Mucosa of descending colon (tissue), 3 donors: Measurements from ENCODE around the gene ARHGAP26. TPM values are rescaled to one million over a fixed set of nuclear protein-coding genes. Genes with fewer than 3 reads are reported as not detected.

Experiments
- ATAC-seq: fragments of 200-7000 bp; cut with Tn5 transposase; one replicate; pipeline ENCODE4 v1.9.1; 2020; ENCODE audit warnings: mild to moderate bottlenecking, moderate library complexity
- DNase-seq, 3 donors: peaks; one replicate each; pipeline ENCODE4 v3.0.0-alpha.2; 2020
- H3K36me3 ChIP-seq: fragments of 200-600 bp; one replicate; pipeline ENCODE4 v1.8.0; 2021; ENCODE audit warnings: low read depth, mild to moderate bottlenecking
- H3K4me1 ChIP-seq: fragments of 200-600 bp; one replicate; pipeline ENCODE4 v1.8.0; 2021; ENCODE audit warnings: low read depth, mild to moderate bottlenecking
- H3K4me3 ChIP-seq: fragments of 200-600 bp; one replicate; pipeline ENCODE4 v1.8.0; 2021; ENCODE audit warnings: mild to moderate bottlenecking
- H3K9me3 ChIP-seq: fragments of 200-600 bp; one replicate; pipeline ENCODE4 v1.8.0; 2021; ENCODE audit warnings: mild to moderate bottlenecking
- CTCF ChIP-seq: fragments of 200-600 bp; IDR thresholded peaks from one replicate; pipeline ENCODE4 v1.8.0; 2022; ENCODE audit warnings: antibody characterized with exemption, mild to moderate bottlenecking
- intact Hi-C, 2 donors: fragments of 100-400 bp; cut with DNase I in 1 of 2; cut with micrococcal nuclease in 1 of 2; formaldehyde crosslinking; loops; one replicate each; pipeline versions ENCODE4 v1.11.0 to v1.11.1; 2022; cut with DNase I, micrococcal nuclease
- total RNA-seq, 3 donors: library from RNA; stranded (reverse); fragmentation: NEBNext Ultra II Directional in 2 of 3; extraction: Animal tissue kit (Norgen Biotek cat#: 25700) in 2 of 3; gene quantifications; one replicate each; pipeline versions ENCODE4 v1.2.1 to v1.2.4, GENCODE V29; 2021 to 2023
- donor health status: DM: no; HTN: no; CAD: no; lungs with moderate emphysema.
- donor health status: DM: no; HTN: no; CAD: no.
- donor health status: DM: no; HTN: yes; CAD: no.

ARHGAP26 gene
- total RNA-seq, 3 donors from 2014 or later = 52.9 to 96.0 (median 67.8) TPM

GRCh38 chr5:143008809-143009521, 238.8 kb downstream of the ARHGAP26 start:
- ATAC-seq = peak; percentile 83
- intact Hi-C loops = no loop called here
- peak in 1 of 3 donors; percentile 52 for DNase-seq

GRCh38 chr5:143010351-143010750, 240.2 kb downstream of the ARHGAP26 start:
- Histone ChIP-seq H3K36me3 (no peaks in the 10 kb centered on the region), H3K4me3 (no peak overlapping the region), H3K9me3 (no peaks in the 10 kb centered on the region), H3K4me1 (no peaks in the 10 kb centered on the region)
- DNase-seq (no peak), ATAC-seq (peak; percentile 13)
- no peak for TF ChIP-seq CTCF
- intact Hi-C loops = loop anchor here in 1 of 2 donors (10.0 kb wide), 1 partner anchor 674 kb away; no protein-coding TSS in a partner anchor

More at GRCh38 chr5:143008809-143009521, 238.8 kb downstream of the ARHGAP26 start:
- no peak for TF ChIP-seq CTCF
- no peaks in the 10 kb centered on the region for H3K9me3 ChIP-seq
- no peak overlapping the region for H3K4me3 ChIP-seq
- H3K36me3 ChIP-seq = no peaks in the 10 kb centered on the region
- H3K4me1 ChIP-seq = no peaks in the 10 kb centered on the region

- no peak for DNase-seq
- no peak for TF ChIP-seq CTCF
- no peaks in the 10 kb centered on the region for H3K9me3 ChIP-seq
- no peaks in the 10 kb centered on the region for H3K4me1 ChIP-seq
- no peak overlapping the region for H3K4me3 ChIP-seq
- H3K36me3 ChIP-seq = no peaks in the 10 kb centered on the region
- intact Hi-C loops = loop anchor here in 1 of 2 donors (10.0 kb wide), 1 partner anchor 673 kb away; no protein-coding TSS in a partner anchor
- ATAC-seq = no peak
These were observed 241.4 kb downstream of the ARHGAP26 start for GRCh38 chr5:143011585-143011984.

GRCh38 chr5:143013176-143013891, 243.2 kb downstream of the ARHGAP26 start:
- no peaks in the 10 kb centered on the region for H3K4me1 ChIP-seq
- DNase-seq = no peak
- no peaks in the 10 kb centered on the region for H3K9me3 ChIP-seq
- ATAC-seq = no peak
- H3K4me3 ChIP-seq = no peak overlapping the region
- TF ChIP-seq CTCF = no peak
- intact Hi-C loops = loop anchor here in 1 of 2 donors (10.0 kb wide), 1 partner anchor 671 kb away; no protein-coding TSS in a partner anchor
- no peaks in the 10 kb centered on the region for H3K36me3 ChIP-seq

- intact Hi-C loops = loop anchor here in 1 of 2 donors (10.0 kb wide), 1 partner anchor 671 kb away; no protein-coding TSS in a partner anchor
- Histone ChIP-seq H3K4me3 (no peak overlapping the region), H3K36me3 (no peaks in the 10 kb centered on the region), H3K9me3 (no peaks in the 10 kb centered on the region), H3K4me1 (no peaks in the 10 kb centered on the region)
- no peak for TF ChIP-seq CTCF
- DNase-seq (peak in 2 of 3 donors; percentile 39 to 53), ATAC-seq (peak; percentile 53)
These were observed 244.0 kb downstream of the ARHGAP26 start for GRCh38 chr5:143014017-143014651.
